Measurements from ENCODE around the gene ARHGAP30. TPM values are rescaled to one million over a fixed set of nuclear protein-coding genes. Genes with fewer than 3 reads are reported as not detected.
"Not testable (repeated sequence)": the region's sequence is repeated elsewhere in the genome, so short reads cannot be mapped to it uniquely, and the experiment has no call there.

Gene ARHGAP30
- total and polyA plus RNA-seq, 7 experiments from 2014 or later: 128 to 291 (median 235) TPM

DNA sequence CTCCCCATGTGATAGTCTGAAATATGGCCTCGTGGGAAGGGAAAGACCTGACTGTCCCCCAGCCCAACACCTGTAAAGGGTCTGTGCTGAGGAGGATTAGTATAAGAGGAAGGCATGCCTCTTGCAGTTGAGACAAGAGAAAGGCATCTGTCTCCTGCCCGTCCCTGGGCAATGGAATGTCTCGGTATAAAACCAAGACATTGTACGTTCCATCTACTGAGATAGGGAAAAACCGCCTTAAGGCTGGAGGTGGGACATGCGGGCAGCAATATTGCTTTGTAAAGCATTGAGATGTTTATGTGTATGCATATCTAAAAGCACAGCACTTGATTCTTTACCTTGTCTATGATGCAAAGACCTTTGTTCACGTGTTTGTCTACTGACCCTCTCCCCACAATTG, 52.5 kb downstream of the ARHGAP30 start:
- H3K4me3 ChIP-seq (ENCODE audit: low read length); H3K36me3 ChIP-seq (ENCODE audit: control insufficient read depth in 2 of 3, insufficient read depth in 3 of 3, low read length in 3 of 3); H3K9me3 ChIP-seq (ENCODE audit: control insufficient read depth in 2 of 3, low read length in 3 of 3); H3K36me3 Mint-ChIP-seq; intact Hi-C loops (cut with micrococcal nuclease); H3K9me3 Mint-ChIP-seq; H3K27me3 ChIP-seq (ENCODE audit: control insufficient read depth in 2 of 2, insufficient read depth in 2 of 2, low read length in 2 of 2); H3K27ac ChIP-seq (ENCODE audit: low read depth, low read length); DNase-seq; CTCF ChIA-PET; H3K27me3 Mint-ChIP-seq; ATAC-seq; H3K4me3 Mint-ChIP-seq: not testable (repeated sequence)
- peaks cover 21 to 38% of the 10 kb centered on the region in 2 donors for H3K4me1 ChIP-seq (ENCODE audit: control insufficient read depth in 2 of 2, insufficient read depth in 2 of 2, low read length in 2 of 2)
- Mint-ChIP-seq H3K4me1 (peaks cover 33 to 66% (median 56%) of the 10 kb centered on the region in 7 donors), H3K27ac (peak overlapping the region in 4 of 9 donors; percentile 46 to 80 (median 68))
- POLR2A ChIA-PET: interaction anchor here (1.3 kb wide), 1 partner anchor 14 kb away, joined by 3 read pairs; no protein-coding TSS in a partner anchor

DNA sequence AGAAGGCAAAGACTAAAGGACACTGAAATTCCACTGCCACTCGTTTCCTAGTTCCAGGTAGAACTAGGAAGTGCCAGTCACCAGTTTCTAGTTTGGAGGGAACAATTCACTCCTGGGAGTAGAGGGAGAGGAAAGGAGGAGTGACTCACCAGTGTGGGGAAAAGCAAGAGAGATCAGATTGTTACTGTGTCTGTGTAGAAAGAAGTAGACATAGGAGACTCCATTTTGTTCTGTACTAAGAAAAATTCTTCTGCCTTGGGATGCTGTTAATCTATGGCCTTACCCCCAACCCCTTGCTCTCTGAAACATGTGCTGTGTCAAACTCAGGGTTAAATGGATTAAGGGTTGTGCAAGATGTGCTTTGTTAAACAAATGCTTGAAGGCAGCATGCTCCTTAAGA, 53.0 kb downstream of the ARHGAP30 start:
- H3K4me3 Mint-ChIP-seq; H3K9me3 Mint-ChIP-seq; H3K27me3 ChIP-seq (ENCODE audit: control insufficient read depth in 2 of 2, insufficient read depth in 2 of 2, low read length in 2 of 2); H3K9me3 ChIP-seq (ENCODE audit: control insufficient read depth in 2 of 3, low read length in 3 of 3); DNase-seq; H3K36me3 ChIP-seq (ENCODE audit: control insufficient read depth in 2 of 3, insufficient read depth in 3 of 3, low read length in 3 of 3); CTCF ChIA-PET; ATAC-seq; H3K4me3 ChIP-seq (ENCODE audit: low read length); H3K27me3 Mint-ChIP-seq; intact Hi-C loops (cut with micrococcal nuclease); H3K36me3 Mint-ChIP-seq; H3K27ac ChIP-seq (ENCODE audit: low read depth, low read length): not testable (repeated sequence)
- peaks cover 20 to 41% of the 10 kb centered on the region in 2 donors for H3K4me1 ChIP-seq (ENCODE audit: control insufficient read depth in 2 of 2, insufficient read depth in 2 of 2, low read length in 2 of 2)
- POLR2A ChIA-PET: interaction anchor here (0.6 kb wide), 1 partner anchor 27 kb away, joined by 3 read pairs; no protein-coding TSS in a partner anchor
- H3K27ac Mint-ChIP-seq: peak overlapping the region in 8 of 9 donors; percentile 3 to 96 (median 53)
- H3K4me1 Mint-ChIP-seq: peaks cover 35 to 71% (median 59%) of the 10 kb centered on the region in 7 donors

DNA sequence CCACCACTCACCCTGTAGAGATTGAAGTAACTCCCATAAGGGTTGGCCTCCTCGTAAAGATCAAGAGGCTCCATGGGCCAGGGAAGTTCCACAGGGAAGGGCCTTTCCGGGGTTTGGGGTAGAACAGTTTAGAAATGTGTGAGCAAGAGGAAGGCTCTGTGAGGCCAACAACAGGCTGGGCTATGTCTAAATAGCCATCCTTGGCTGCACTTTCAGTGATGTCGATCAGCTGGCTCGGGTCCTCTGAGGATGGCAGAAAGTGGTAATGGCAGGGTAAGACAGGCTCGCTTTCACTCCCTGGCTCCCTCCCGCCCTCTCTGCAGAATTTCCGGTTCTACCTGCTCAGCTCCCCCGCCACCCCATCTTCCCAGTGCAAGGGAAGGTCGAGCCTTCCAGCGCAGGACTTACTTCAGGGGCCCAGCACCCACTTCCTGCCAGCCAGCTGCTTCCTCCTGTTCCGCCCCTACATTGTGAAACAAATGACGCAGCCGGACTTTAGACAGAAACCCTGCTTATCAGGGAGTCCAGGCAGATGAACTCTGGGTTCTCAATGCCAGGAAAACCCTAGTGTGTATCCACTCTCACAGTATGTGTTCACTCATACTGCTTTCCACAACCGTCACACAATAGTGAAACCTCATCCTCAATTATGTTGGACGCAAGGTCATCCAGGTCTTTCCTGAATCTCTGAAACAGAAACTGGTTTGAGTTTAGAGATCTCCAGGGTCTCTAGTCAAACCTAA, 56.0 kb downstream of the ARHGAP30 start:
- Mint-ChIP-seq H3K27ac (peak overlapping the region; percentile 91 to 98 (median 96)), H3K27me3 (no peaks in the 10 kb centered on the region), H3K36me3 (no peaks in the 10 kb centered on the region), H3K9me3 (no peaks in the 10 kb centered on the region), H3K4me1 (peaks cover 23 to 49% (median 40%) of the 10 kb centered on the region in 7 donors), H3K4me3 (peak overlapping the region; percentile 74 to 97 (median 84))
- Histone ChIP-seq H3K27ac (ENCODE audit: low read depth, low read length) (peak overlapping the region; percentile 73), H3K36me3 (ENCODE audit: control insufficient read depth in 2 of 3, insufficient read depth in 3 of 3, low read length in 3 of 3) (no peaks in the 10 kb centered on the region), H3K4me3 (ENCODE audit: low read length) (peak overlapping the region; percentile 57), H3K27me3 (ENCODE audit: control insufficient read depth in 2 of 2, insufficient read depth in 2 of 2, low read length in 2 of 2) (no peaks in the 10 kb centered on the region), H3K4me1 (ENCODE audit: control insufficient read depth in 2 of 2, insufficient read depth in 2 of 2, low read length in 2 of 2) (peaks cover 10 to 29% of the 10 kb centered on the region in 2 donors), H3K9me3 (ENCODE audit: control insufficient read depth in 2 of 3, low read length in 3 of 3) (no peaks in the 10 kb centered on the region)
- POLR2A ChIA-PET: interaction anchor here (0.6 to 3.4 kb wide), 12 partner anchors 8 to 99 kb away, joined by 3 to 16 read pairs (median 4); partner anchors contain the start of genes ARHGAP30, F11R, TSTD1 and USF1
- DNase-seq (peak; percentile 23 to 63 (median 57)), ATAC-seq (peak; percentile 88)
- CTCF ChIA-PET: interaction anchor here (1.5 to 3.0 kb wide), 2 partner anchors 16 to 25 kb away, joined by 5 to 12 read pairs; partner anchors contain the start of gene TSTD1
- intact Hi-C loops (cut with micrococcal nuclease): loop anchor here (1.0 to 2.0 kb wide), 2 partner anchors 8 to 17 kb away; partner anchors contain the start of gene F11R (in 2 of the 2)

DNA sequence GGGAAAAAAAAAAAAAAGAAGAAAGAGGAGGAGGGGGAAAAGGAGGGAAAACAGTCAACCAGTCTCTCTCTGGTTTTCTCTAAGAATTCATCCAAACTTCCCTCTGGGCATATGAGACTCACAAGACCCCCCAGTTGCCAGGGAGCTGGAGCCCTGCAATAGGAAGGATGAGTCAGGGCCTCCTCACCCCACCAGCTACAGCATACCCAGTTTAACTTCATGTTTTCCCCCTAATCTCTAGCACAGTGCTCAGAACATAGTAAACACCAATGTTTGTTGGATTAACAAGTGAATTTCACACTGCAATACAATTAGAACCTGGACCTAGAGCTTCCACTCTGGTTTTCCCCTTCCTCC, 56.6 kb downstream of the ARHGAP30 start:
- H3K27me3 Mint-ChIP-seq: no peaks in the 10 kb centered on the region
- no peaks in the 10 kb centered on the region for H3K9me3 Mint-ChIP-seq
- intact Hi-C loops (cut with micrococcal nuclease): loop anchor here (1.0 to 2.0 kb wide), 2 partner anchors 8 to 16 kb away; partner anchors contain the start of gene F11R (in 2 of the 2)
- Histone ChIP-seq H3K9me3 (ENCODE audit: control insufficient read depth in 2 of 3, low read length in 3 of 3) (no peaks in the 10 kb centered on the region), H3K27ac (ENCODE audit: low read depth, low read length) (peak overlapping the region; percentile 73), H3K36me3 (ENCODE audit: control insufficient read depth in 2 of 3, insufficient read depth in 3 of 3, low read length in 3 of 3) (no peaks in the 10 kb centered on the region), H3K27me3 (ENCODE audit: control insufficient read depth in 2 of 2, insufficient read depth in 2 of 2, low read length in 2 of 2) (no peaks in the 10 kb centered on the region), H3K4me1 (ENCODE audit: control insufficient read depth in 2 of 2, insufficient read depth in 2 of 2, low read length in 2 of 2) (peaks cover 10 to 29% of the 10 kb centered on the region in 2 donors), H3K4me3 (ENCODE audit: low read length) (peak overlapping the region; percentile 57)
- H3K4me1 Mint-ChIP-seq: peaks cover 23 to 44% (median 36%) of the 10 kb centered on the region in 7 donors
- no peaks in the 10 kb centered on the region for H3K36me3 Mint-ChIP-seq
- H3K4me3 Mint-ChIP-seq: peak overlapping the region; percentile 74 to 97 (median 84)
- no peak for DNase-seq
- CTCF ChIA-PET: interaction anchor here (1.5 to 3.0 kb wide), 2 partner anchors 15 to 25 kb away, joined by 5 to 12 read pairs; partner anchors contain the start of gene TSTD1
- peak; percentile 54 for ATAC-seq
- peak overlapping the region; percentile 91 to 98 (median 96) for H3K27ac Mint-ChIP-seq
- POLR2A ChIA-PET: interaction anchor here (0.8 to 3.4 kb wide), 9 partner anchors 8 to 99 kb away, joined by 3 to 16 read pairs (median 5); partner anchors contain the start of genes ARHGAP30, F11R and USF1

DNA sequence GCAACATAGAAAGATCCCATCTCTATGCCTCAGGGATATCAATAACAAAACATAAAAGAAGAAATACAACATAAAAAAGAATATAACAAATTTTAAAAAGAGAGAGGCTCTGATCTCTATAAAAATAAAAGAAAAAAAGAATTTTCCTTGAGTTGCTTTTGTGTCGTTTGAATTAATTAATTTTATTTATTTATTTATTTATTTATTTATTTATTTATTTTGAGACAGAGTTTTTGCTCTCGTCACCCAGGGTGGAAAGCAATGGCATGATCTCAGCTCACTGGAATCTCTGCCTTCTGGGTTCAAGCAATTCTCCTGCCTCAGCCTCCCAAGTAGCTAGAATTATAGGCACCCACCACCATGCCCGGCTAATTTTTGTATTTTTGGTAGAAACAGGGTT, 57.3 kb downstream of the ARHGAP30 start:
- no peak overlapping the region for H3K4me3 ChIP-seq (ENCODE audit: low read length)
- ChIA-PET POLR2A (interaction anchor here (0.6 to 3.4 kb wide), 5 partner anchors 9 to 291 kb away, joined by 3 to 16 read pairs (median 5); partner anchors contain the start of genes ARHGAP30 and F11R), CTCF (interaction anchor here (3.0 kb wide), 1 partner anchor 15 kb away, joined by 12 read pairs; no protein-coding TSS in a partner anchor)
- no peaks in the 10 kb centered on the region for H3K36me3 ChIP-seq (ENCODE audit: control insufficient read depth in 2 of 3, insufficient read depth in 3 of 3, low read length in 3 of 3)
- Mint-ChIP-seq H3K36me3 (no peaks in the 10 kb centered on the region), H3K27ac (peak overlapping the region in 8 of 9 donors; percentile 38 to 97 (median 84)), H3K27me3 (no peaks in the 10 kb centered on the region), H3K4me1 (peaks cover 22 to 38% (median 32%) of the 10 kb centered on the region in 7 donors), H3K9me3 (no peaks in the 10 kb centered on the region), H3K4me3 (peak overlapping the region in 4 of 10 donors; percentile 19 to 84 (median 46))
- ATAC-seq (no peak), DNase-seq (no peak)
- intact Hi-C loops (cut with micrococcal nuclease): loop anchor here in 1 of 2 donors (2.0 kb wide), 1 partner anchor 16 kb away; no protein-coding TSS in a partner anchor
- no peaks in the 10 kb centered on the region for H3K27me3 ChIP-seq (ENCODE audit: control insufficient read depth in 2 of 2, insufficient read depth in 2 of 2, low read length in 2 of 2)
- peaks cover 10 to 29% of the 10 kb centered on the region in 2 donors for H3K4me1 ChIP-seq (ENCODE audit: control insufficient read depth in 2 of 2, insufficient read depth in 2 of 2, low read length in 2 of 2)
- H3K9me3 ChIP-seq (ENCODE audit: control insufficient read depth in 2 of 3, low read length in 3 of 3): no peaks in the 10 kb centered on the region
- H3K27ac ChIP-seq (ENCODE audit: low read depth, low read length): peak overlapping the region; percentile 73

DNA sequence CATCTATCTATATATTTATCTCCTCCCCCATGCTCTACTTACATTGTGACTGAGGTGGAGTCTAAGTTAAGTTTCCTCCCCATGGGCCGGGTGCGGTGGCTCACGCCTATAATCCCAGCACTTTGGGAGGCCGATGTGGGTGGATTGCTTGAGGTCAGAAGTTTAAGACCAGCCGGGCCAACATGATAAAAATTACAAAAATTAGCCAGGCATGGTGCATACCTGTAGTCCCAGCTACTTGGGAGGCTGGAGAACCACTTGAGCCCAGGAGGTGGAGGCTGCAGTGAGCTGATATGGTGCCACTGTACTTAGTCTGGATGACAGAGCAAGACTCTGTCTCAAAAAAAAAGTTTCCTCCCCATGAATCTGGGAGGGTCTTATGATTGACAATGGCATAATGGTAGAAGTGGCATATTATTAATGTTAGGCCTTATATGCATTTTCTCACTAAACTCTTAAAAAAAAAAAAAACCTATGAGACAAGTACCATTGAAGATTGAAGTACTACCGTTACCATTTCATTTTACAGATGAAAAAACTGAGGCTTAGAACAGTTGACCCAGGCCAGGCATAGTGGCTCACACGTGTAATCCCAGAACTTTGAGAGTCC, 60.0 kb downstream of the ARHGAP30 start:
- H3K27ac Mint-ChIP-seq: peak overlapping the region in 4 of 9 donors; percentile 20 to 71 (median 43)
- ATAC-seq: no peak
- H3K4me3 Mint-ChIP-seq: no peak overlapping the region
- CTCF ChIA-PET: no interaction called here
- peaks cover 0 to 3% (median 0%) of the 10 kb centered on the region in 5 donors for H3K36me3 Mint-ChIP-seq
- H3K36me3 ChIP-seq (ENCODE audit: control insufficient read depth in 2 of 3, insufficient read depth in 3 of 3, low read length in 3 of 3): no peaks in the 10 kb centered on the region
- no peaks in the 10 kb centered on the region for H3K27me3 Mint-ChIP-seq
- peaks cover 22 to 37% (median 27%) of the 10 kb centered on the region in 7 donors for H3K4me1 Mint-ChIP-seq
- no peak overlapping the region for H3K4me3 ChIP-seq (ENCODE audit: low read length)
- peaks cover 10 to 29% of the 10 kb centered on the region in 2 donors for H3K4me1 ChIP-seq (ENCODE audit: control insufficient read depth in 2 of 2, insufficient read depth in 2 of 2, low read length in 2 of 2)
- DNase-seq: no peak
- H3K9me3 ChIP-seq (ENCODE audit: control insufficient read depth in 2 of 3, low read length in 3 of 3): no peaks in the 10 kb centered on the region
- no peak overlapping the region for H3K27ac ChIP-seq (ENCODE audit: low read depth, low read length)
- intact Hi-C loops (cut with micrococcal nuclease): no loop called here
- POLR2A ChIA-PET: interaction anchor here (0.7 to 1.0 kb wide), 3 partner anchors 10 to 61 kb away, joined by 3 to 4 read pairs (median 4); partner anchors contain the start of gene F11R
- no peaks in the 10 kb centered on the region for H3K9me3 Mint-ChIP-seq
- H3K27me3 ChIP-seq (ENCODE audit: control insufficient read depth in 2 of 2, insufficient read depth in 2 of 2, low read length in 2 of 2): no peaks in the 10 kb centered on the region

All from naive thymus-derived CD4-positive, alpha-beta T cell (primary cell).